Suprapubic skin (tissue), 4 donors: Measurements from ENCODE around the gene STAG3.

Experiments
- POLR2A ChIP-seq, 2 donors: fragments of 450-650 bp; IDR thresholded peaks; one replicate each; pipeline ENCODE4 v1.6.1; 2017; ENCODE audit warnings: antibody characterized with exemption in 2 of 2, mild to moderate bottlenecking in 2 of 2, moderate library complexity in 2 of 2
- POLR2AphosphoS5 ChIP-seq, 3 donors: sonication (generic); formaldehyde crosslinking; IDR thresholded peaks; one replicate each; pipeline ENCODE4 v1.6.1; 2017; ENCODE audit warnings: antibody characterized with exemption in 3 of 3
- TF ChIP-seq, protein P1 (sequence below), 2 donors: fragments of 200-600 bp in 1 of 2; fragments of 450-650 bp in 1 of 2; sonication (generic) in 1 of 2; IDR thresholded peaks; one replicate each; pipeline ENCODE4 v1.5.1; 2016 to 2019; ENCODE audit warnings: antibody characterized with exemption in 2 of 2, mild to moderate bottlenecking in 1 of 2, moderate library complexity in 1 of 2

DNA sequence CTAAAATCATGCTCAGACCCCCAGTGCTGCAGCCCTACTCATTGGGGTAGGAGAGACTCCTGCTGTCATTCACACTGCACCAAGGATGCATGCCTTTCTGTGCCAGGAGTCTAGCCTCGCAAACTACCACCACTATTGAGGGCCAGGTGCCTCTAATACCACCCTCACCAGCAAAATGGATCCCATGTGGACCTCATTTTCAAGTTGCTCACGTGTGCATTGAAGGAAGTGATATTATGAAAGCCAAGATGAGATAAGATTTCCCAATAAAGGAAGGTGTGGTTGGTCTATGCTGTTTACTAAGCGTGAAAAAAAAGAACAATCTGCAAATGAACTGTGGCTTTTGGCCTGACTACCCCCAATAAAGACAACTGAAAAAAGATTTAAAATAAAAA is 36.2 kb upstream of the STAG3 start:
- TF ChIP-seq, protein P1, sequence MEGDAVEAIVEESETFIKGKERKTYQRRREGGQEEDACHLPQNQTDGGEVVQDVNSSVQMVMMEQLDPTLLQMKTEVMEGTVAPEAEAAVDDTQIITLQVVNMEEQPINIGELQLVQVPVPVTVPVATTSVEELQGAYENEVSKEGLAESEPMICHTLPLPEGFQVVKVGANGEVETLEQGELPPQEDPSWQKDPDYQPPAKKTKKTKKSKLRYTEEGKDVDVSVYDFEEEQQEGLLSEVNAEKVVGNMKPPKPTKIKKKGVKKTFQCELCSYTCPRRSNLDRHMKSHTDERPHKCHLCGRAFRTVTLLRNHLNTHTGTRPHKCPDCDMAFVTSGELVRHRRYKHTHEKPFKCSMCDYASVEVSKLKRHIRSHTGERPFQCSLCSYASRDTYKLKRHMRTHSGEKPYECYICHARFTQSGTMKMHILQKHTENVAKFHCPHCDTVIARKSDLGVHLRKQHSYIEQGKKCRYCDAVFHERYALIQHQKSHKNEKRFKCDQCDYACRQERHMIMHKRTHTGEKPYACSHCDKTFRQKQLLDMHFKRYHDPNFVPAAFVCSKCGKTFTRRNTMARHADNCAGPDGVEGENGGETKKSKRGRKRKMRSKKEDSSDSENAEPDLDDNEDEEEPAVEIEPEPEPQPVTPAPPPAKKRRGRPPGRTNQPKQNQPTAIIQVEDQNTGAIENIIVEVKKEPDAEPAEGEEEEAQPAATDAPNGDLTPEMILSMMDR (IDR thresholded peaks at IDR 0.05) = no peak
- TF ChIP-seq POLR2A (IDR thresholded peaks at IDR 0.05) (no peak), POLR2AphosphoS5 (IDR thresholded peaks at IDR 0.05) (no peak)
